Kasumi-1 (cell line): ENCODE measurements around the gene ESYT1.

Experiments used
- DNase-seq, 2 experiments: peaks; one replicate each; lab custom pipeline; 2025; lab: John Stamatoyannopoulos, UW

The ESYT1 gene

DNA sequence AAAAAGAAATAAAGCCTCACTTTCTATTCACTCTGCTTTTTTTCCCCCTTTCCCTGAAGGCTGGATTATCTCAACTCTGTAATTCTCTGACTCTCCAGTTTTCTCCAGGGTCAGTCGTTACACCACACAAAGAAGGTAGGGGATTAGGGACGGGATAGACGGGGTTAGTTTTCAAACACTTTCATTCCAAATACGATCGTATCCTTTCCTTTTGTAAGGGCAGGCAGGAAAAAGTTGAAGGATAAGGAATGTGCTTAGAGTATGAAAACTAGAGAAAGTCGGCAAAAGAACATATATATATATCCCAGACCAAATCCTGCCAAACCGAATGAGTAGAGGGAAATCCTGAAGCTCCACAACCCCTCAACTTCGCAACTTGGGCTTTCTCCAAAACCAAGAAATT, 581 bp upstream of the ESYT1 start:
- DNase-seq: no peak

- peak; percentile 40 to 71 for DNase-seq
Observed at GRCh38 chr12:56128670-56129205, 671 bp downstream of the ESYT1 start.

GRCh38 chr12:56129206-56129941, 1.3 kb downstream of the ESYT1 start:
- DNase-seq: peak; percentile 80 to 82

- no peak for DNase-seq
Observed at GRCh38 chr12:56129942-56130495, 2.0 kb downstream of the ESYT1 start.

DNA sequence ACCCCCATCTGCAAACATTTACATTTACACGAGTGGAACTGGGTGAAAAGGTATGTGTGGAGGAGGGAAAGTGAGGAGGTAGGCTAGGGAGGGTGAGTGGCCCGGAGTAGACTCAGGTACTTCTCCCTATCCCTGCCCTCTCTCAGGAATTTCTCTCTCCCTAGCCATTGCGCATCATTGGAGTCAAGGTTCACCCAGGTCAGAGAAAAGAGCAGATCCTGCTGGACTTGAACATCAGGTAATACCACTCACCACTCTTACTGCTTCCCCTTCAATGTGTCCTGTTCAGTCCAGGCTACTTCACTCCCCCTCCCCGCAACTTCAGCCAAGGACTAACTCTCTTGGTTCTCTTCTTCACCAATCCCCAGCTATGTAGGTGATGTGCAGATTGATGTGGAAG, 2.8 kb downstream of the ESYT1 start:
- no peak for DNase-seq

- DNase-seq: no peak
Observed at GRCh38 chr12:56134897-56135296, 6.8 kb downstream of the ESYT1 start.

DNA sequence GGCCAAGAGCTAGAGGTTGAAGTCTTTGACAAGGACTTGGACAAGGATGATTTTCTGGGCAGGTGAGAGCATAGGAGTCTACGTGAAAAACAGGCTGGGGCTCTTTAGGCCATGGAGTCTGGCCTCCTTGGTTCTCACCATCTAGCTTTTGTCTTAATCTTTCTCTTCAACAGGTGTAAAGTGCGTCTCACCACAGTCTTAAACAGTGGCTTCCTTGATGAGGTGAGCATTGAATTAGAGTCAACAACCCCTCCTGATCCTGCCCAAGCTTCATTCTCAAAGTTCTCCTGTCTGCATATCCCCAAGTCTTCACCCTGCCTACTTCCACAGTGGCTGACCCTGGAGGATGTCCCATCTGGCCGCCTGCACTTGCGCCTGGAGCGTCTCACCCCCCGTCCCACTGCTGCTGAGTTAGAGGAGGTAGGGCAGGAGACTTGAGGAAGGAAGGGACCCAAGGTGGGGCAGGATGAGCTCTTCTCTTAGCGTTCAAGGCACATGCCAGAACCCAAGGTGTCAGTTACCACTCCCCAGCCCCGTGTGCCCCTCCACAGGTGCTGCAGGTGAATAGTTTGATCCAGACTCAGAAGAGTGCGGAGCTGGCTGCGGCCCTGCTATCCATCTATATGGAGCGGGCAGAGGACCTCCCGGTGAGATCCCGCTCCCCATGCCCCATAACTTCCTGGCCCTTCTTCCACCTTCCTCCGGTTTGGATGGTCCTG, 9.9 kb downstream of the ESYT1 start:
- no peak for DNase-seq

DNA sequence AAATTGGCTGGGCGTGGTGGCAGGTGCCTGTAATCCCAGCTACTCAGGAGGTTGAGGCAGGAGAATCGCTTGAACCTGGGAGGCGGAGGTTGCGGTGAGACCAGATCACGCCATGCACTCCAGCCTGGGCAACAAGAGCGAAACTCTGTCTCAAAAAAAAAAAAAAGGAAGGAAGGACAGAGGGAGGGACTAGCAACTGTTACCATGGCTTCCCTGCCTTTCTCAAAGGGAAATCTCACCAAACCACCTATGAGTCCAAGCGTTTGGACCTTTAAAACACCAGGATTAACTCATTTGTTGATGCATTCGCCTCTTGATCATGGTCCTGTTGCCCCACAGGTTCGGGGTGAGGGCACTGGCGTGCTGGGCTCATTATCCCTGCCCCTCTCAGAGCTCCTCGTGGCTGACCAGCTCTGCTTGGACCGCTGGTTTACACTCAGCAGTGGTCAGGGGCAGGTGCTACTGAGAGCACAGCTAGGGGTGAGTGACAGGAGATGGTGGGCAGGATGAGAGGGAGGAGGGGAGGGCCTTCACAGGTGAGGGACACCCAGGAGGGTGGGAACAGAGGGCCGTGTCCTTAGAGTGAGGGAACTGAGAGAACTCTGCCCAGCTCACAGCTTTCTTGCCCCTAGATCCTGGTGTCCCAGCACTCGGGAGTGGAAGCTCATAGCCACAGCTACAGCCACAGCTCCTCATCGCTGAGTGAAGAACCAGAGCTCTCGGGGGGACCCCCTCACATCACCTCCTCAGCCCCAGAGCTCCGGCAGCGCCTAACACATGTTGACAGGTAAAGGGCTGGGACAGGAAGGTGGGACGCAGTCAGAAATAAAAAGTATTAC, 14.1 kb downstream of the ESYT1 start:
- DNase-seq: no peak

DNA sequence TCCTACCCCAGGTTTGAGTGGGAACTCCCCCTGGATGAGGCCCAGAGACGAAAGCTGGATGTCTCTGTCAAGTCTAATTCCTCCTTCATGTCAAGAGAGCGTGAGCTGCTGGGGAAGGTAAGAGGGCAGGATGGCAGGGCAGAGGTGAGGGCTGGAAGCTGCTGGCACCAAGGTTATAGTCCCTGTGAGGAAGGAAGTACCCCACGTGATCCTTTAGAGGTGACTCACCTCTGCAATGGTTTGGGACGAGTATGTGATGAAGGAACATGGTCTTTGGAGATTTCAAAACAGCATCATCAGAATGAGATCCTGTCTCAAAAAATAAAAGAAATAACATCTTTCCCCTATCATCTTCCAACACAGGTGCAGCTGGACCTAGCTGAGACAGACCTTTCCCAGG, 15.2 kb downstream of the ESYT1 start:
- DNase-seq: no peak

DNA sequence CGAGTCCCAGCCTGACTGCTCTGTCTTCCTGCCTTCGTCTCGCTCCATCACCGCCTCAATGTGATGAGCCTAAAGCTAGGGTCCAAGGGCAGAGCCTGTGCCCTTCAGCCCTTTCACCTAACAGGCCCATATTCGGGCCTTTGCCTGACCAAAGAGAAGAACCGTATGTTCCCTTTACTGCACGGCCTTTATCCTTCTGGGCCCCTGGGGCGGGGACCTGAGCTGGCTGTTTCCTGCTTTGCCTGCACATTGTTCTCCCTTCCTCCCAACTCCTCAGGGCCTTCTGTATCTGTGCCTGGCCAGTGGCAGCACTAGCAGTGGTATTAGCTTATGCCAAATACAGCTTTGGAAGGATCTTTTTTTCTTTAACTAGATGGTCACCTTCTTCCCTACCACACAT, 15.8 kb downstream of the ESYT1 start:
- DNase-seq: no peak

GRCh38 chr12:56145217-56145616, 17.1 kb downstream of the ESYT1 start:
- DNase-seq: no peak

DNA sequence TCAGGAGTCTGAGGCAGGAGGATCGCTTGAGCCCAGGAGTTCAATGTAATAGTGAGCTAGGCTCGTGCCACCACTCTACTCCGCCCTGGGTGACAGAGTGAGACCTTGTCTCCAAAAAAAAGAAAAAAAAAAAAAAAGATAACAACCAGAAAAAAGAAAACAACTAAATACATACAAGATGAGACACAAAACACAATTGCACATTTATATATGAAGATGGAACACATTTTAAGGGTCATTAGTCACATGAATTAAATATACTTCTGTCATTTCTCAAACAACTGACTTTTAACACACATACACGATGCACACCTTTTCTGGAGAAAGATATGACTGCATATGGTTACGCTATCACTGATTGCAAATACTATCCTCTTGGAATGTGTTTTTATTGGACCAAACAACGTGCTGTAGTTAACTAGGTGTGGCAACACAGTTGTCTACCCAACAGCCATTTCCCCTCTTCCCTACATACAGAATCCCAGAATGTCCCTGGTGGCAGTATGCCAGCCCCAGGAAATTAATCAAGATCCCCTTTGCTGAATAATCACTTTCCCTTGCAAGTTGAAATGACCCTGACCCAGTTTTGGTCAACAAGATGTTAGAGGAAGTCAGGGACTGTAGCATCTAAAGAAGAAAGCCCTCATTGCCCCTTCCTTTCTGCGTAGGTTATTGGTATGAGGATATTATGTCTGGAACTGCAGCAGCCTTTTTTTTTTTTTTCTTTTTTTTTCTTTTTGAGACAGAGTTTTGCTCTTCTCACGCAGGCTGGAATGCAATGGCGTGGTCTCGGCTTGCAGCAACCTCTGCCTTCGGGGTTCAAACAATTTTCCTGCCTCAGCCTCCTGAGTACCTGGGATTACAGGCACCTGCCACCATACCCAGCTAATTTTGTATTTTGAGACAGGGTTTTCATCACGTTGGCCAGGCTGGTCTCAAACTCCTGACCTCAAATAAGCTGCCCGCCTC, 18.7 kb downstream of the ESYT1 start:
- no peak for DNase-seq

DNA sequence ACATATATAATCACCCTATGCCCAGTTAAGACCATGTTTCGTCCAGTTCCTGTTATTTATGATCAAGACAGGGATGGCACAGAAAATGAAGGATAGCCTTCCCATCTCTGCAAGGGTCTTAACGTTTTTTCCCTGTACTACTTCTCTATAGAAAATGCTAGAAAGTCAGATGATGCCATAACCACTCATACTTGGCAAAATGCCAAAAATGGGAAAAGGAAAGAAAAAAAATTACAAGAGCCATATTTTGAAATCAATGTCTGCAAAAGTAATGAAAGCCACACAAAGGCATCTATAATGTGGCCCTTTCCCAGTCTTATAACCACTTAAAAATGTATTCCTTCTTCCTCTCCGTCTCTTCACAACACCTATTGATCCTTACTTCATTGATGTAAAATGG, 22.5 kb downstream of the ESYT1 start:
- no peak for DNase-seq

DNA sequence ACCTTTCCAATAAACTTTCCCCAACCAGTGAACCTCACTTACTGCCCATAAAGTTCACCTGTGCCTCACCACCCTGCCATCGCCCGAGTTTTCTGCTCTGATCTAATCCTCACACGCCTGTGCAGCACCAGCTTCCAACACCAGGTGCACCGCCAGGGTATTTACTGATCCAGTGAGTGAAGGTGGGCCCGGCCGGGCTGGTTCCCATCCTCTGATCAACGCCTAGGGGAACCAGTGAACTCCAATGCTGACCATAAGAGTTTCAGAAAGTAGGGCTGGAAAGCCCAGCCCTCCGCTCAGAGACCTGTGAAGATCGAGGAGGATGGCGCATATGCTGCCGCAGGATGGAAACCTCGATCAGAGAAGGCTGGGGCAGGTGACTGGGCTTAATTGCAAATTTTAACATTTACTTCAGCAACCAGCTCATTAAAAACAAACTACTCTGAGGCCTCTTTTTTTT, 23.6 kb downstream of the ESYT1 start:
- peak; percentile 52 to 62 for DNase-seq

DNA sequence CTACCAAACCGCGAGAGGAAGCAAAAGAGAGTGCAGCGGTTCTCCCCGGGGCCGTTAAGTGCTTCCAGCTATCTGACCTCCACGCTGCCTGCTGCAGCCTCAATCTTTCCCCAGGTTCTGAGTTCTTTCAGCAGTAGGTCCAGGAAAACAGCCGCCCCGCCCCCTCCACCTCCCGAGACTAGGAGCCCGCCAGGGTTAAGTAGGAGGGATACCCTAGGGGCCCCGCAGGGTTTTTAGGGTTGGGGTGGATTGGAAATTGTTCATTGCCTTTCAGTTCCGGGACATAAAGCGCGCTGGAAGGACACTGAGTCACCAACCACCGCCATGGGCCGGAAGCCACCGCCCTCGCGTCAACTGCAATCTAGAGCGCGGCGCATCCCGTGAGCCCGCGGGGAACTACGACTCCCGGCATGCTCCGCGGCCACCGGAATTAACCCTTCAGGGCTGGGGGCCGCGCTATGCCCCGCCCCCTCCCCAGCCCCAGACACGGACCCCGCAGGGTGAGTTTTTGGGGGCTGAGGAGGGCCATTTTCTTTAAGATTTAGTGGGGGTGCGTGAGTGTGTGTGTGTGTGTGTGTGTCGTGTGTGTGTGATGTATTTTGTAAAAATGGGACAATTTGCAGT, 24.2 kb downstream of the ESYT1 start, which contains the start of gene MYL6B:
TSS of gene MYL6B (plus strand) at position 456 of the 624 bp plus-strand sequence. CDS start 1,332 bp downstream, outside the sequence.
- peak; percentile 88 to 94 for DNase-seq

DNA sequence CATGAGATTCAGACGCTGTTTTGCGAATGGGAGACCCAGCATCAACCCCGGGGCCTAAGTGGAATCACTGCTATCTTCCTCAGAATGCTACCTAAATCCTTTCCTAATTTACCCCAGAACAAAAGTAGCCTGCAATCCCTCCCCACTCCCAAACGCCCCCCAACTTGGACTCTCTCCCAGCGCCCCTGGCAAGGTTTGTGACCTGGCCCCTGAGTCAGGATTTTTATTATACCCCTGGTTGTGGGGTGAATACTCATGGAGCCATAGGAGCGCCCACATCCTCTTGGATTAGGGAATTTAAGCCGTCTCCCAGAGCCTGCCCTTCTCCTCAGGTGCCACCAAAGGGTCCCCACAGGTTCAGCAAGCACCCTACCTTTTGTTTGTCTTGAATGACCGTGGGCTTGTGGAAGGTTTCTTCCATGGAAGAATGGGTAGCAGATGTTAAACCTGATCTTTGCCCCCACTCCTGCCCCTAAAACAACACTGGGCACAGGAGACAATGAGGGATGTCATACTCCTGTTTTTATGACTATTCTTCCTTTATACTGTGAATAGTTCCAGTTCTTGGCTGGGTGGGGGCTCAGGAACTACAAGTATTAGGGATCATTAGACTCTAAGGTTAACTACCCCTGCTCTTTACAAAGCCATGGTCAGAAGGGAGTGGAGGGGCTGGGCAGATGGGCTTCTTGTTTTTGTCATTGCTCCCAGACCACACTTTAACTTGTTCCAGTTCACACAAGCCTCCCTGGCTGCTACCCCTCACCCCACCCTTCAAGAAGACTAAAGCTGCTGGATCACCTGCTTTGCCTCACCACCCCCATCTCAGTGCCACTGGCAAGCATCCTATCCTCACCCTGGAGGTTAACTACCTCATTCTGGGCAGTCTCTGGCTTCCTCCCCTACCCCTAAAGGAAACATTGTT, 24.9 kb downstream of the ESYT1 start:
- no peak for DNase-seq

DNA sequence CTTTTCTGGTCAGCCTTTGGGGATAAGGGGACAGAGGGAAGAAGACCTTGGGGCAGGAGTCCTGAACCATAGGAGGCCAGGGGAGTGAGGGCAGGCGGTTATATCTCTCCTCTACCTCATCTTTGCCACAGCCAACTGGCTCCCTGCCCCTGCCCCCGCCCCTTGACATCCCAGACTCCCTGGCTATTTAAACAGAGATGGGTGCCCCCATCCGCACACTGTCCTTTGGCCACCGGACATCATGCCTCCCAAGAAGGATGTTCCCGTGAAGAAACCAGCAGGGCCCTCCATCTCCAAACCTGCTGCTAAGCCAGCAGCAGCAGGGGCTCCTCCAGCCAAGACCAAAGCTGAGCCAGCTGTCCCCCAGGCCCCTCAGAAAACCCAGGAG, 25.6 kb downstream of the ESYT1 start:
- no peak for DNase-seq

DNA sequence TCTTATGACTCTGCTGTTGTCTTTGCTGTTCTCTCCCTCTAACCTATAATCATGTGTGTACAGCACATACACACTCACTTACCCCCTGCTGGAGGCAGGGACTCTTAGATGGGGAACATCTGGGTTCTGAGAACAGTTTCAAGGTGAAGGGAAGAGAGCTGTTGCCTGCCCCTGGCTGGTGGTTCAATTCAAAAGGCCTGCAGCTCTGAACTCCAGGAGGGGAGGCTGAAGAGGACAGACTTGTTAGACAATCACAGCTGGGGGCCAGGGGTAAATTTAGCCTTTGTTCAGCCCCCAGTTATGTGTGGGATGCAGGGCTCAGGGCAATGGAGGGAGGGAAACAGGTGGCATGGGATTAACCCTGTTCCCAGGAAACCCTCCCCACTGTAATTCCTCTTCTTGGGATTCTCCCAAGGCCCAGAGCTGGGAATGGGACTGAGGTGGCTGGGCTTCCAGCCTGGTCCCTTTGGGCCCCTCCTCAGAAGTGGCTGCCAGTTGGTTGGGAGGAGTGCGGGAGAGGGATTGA, 26.2 kb downstream of the ESYT1 start:
- DNase-seq: no peak

DNA sequence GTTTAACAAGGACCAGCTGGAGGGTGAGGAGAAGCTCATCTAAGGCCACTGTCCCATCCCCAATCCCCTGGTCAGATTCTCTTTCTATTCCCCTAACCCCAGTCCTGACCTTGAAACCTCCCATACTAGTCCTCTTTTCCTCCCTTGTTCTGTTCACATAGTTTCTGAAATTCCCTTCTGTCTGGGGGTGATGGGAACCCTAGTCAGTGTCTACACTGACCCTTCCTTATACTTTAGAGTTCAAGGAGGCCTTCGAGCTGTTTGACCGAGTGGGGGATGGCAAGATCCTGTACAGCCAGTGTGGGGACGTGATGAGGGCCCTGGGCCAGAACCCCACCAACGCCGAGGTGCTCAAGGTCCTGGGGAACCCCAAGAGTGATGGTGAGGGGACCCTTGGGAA, 26.8 kb downstream of the ESYT1 start:
- no peak for DNase-seq
